Vagina (tissue), 2 donors: ENCODE data around the gene GSG1L.
"Not testable (repeated sequence)": the region's sequence is repeated elsewhere in the genome, so short reads cannot be mapped to it uniquely, and the experiment has no call there.

Experiments
- CTCF ChIP-seq, 3 experiments: fragments of 450-650 bp in 2 of 3; fragments of 200-600 bp in 1 of 3; sonication (generic) in 1 of 3; IDR thresholded peaks; one replicate each; pipeline ENCODE4 v1.5.1; 2017 to 2019; ENCODE audit warnings: antibody characterized with exemption in 3 of 3, mild to moderate bottlenecking in 2 of 3, moderate library complexity in 2 of 3
- POLR2A ChIP-seq, 2 donors: fragments of 450-650 bp; IDR thresholded peaks; one replicate each; pipeline ENCODE4 v1.6.1; 2017; ENCODE audit warnings: antibody characterized with exemption in 2 of 2, mild to moderate bottlenecking in 2 of 2, moderate library complexity in 2 of 2

GRCh38 chr16:27942071-27942470 is 121.4 kb downstream of the GSG1L start:
- TF ChIP-seq POLR2A, CTCF (IDR thresholded peaks at IDR 0.05): not testable (repeated sequence)
